ENCODE data around the gene SPECC1L.
"Not testable (repeated sequence)": the region's sequence is repeated elsewhere in the genome, so short reads cannot be mapped to it uniquely, and the experiment has no call there.

Gene SPECC1L

DNA sequence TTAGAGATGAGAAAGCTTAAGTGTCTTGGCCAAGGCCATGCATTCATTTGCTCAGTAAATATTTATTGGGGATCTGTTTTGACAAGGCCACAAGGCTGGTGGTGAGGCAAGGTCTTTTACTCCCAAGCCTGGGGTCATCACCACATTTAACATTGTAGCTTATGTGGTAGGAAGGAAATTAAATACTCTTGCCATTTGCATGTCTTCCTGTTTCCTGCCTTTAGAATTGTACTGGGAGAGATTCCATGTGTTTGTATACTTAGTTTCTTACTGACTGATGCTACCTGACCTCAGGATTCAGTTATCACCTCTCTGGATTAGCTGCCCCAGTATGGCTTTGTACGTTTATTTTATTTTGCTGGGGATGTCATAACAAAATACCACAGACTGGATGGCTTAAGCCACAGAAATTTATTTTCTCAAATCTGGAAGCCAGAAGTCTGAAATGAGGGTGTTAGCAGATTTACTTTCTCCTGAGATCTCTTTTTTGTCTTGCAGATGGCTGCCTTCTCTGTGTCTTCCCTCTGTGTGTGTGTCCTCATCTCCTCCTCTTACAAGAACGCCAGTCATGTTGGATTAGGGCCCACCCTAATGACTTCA is 44.8 kb downstream of the SPECC1L start:
- peaks cover 14 to 24% of the 10 kb centered on the region in 2 experiments for H3K36me3 ChIP-seq (ENCODE audit: control insufficient read depth in 1 of 2, insufficient read depth in 2 of 2, low read length in 2 of 2)
- H2BK5ac ChIP-seq (ENCODE audit: low read depth, low read length, poor library complexity): no peak overlapping the region
- H3K4me3 ChIP-seq (ENCODE audit: low read depth, low read length): no peak overlapping the region
- no peaks in the 10 kb centered on the region for H3K79me1 ChIP-seq (ENCODE audit: low read length)
- no peak overlapping the region for H2AK5ac ChIP-seq (ENCODE audit: low read length)
- no peaks in the 10 kb centered on the region for H3K4me1 ChIP-seq (ENCODE audit: control insufficient read depth in 1 of 2, insufficient read depth in 2 of 2, low read length in 2 of 2)
- no peak overlapping the region for H2BK120ac ChIP-seq (ENCODE audit: insufficient read depth, low read length, poor library complexity)
- no CpG with 5 or more reads among the region's 2 CpGs for WGBS (ENCODE audit: extremely low coverage, insufficient coverage, insufficient read length)
- H3K18ac ChIP-seq (ENCODE audit: low read length): no peak overlapping the region
- H3K4me2 ChIP-seq (ENCODE audit: low read length): no peak overlapping the region
- no peak overlapping the region for H3K9ac ChIP-seq (ENCODE audit: low read length)
- H3K79me2 ChIP-seq (ENCODE audit: control insufficient read depth, insufficient read depth, low read length, poor library complexity): no peaks in the 10 kb centered on the region
- no peak overlapping the region for H4K12ac ChIP-seq (ENCODE audit: low read depth, low read length)
- no peak overlapping the region for H3K23ac ChIP-seq (ENCODE audit: low read length)
- no peak overlapping the region for H3K4ac ChIP-seq (ENCODE audit: low read depth, low read length)
- H4K91ac ChIP-seq (ENCODE audit: low read depth, low read length): no peak overlapping the region
- H3K27ac ChIP-seq (ENCODE audit: low read depth, low read length): no peak overlapping the region
- H3K9me3 ChIP-seq (ENCODE audit: insufficient read depth, low read depth, low read length): no peaks in the 10 kb centered on the region
- no peak overlapping the region for H4K8ac ChIP-seq (ENCODE audit: low read depth, low read length)
- H3K14ac ChIP-seq (ENCODE audit: low read length): no peak overlapping the region
- no peaks in the 10 kb centered on the region for H3K27me3 ChIP-seq (ENCODE audit: insufficient read depth, low read length)
- no peak overlapping the region for H2AFZ ChIP-seq (ENCODE audit: insufficient read depth, low read length, poor library complexity)
- H2BK12ac ChIP-seq (ENCODE audit: low read length): no peak overlapping the region
- DNase-seq: no peak

DNA sequence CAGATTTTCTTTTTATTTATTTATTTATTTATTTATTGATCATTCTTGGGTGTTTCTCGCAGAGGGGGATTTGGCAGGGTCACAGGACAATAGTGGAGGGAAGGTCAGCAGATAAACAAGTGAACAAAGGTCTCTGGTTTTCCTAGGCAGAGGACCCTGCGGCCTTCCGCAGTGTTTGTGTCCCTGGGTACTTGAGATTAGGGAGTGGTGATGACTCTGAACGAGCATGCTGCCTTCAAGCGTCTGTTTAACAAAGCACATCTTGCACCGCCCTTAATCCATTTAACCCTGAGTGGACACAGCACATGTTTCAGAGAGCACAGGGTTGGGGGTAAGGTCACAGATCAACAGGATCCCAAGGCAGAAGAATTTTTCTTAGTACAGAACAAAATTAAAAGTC is 45.6 kb downstream of the SPECC1L start:
- not testable (repeated sequence) for H2BK12ac ChIP-seq (ENCODE audit: low read length); H2AFZ ChIP-seq (ENCODE audit: insufficient read depth, low read length, poor library complexity); H4K12ac ChIP-seq (ENCODE audit: low read depth, low read length); H3K27me3 ChIP-seq (ENCODE audit: insufficient read depth, low read length); H2AK5ac ChIP-seq (ENCODE audit: low read length); H3K27ac ChIP-seq (ENCODE audit: low read depth, low read length); H2BK5ac ChIP-seq (ENCODE audit: low read depth, low read length, poor library complexity); H3K4me3 ChIP-seq (ENCODE audit: low read depth, low read length); H3K4me2 ChIP-seq (ENCODE audit: low read length); H3K9me3 ChIP-seq (ENCODE audit: insufficient read depth, low read depth, low read length); H3K14ac ChIP-seq (ENCODE audit: low read length); H3K4ac ChIP-seq (ENCODE audit: low read depth, low read length); H3K23ac ChIP-seq (ENCODE audit: low read length); H2BK120ac ChIP-seq (ENCODE audit: insufficient read depth, low read length, poor library complexity); H3K4me1 ChIP-seq (ENCODE audit: control insufficient read depth in 1 of 2, insufficient read depth in 2 of 2, low read length in 2 of 2); H3K79me2 ChIP-seq (ENCODE audit: control insufficient read depth, insufficient read depth, low read length, poor library complexity); H4K8ac ChIP-seq (ENCODE audit: low read depth, low read length); H3K18ac ChIP-seq (ENCODE audit: low read length); H3K79me1 ChIP-seq (ENCODE audit: low read length); DNase-seq; H4K91ac ChIP-seq (ENCODE audit: low read depth, low read length); H3K9ac ChIP-seq (ENCODE audit: low read length)
- H3K36me3 ChIP-seq (ENCODE audit: control insufficient read depth in 1 of 2, insufficient read depth in 2 of 2, low read length in 2 of 2): peaks cover 15 to 27% of the 10 kb centered on the region in 2 experiments
- no CpG with 5 or more reads among the region's 6 CpGs for WGBS (ENCODE audit: extremely low coverage, insufficient coverage, insufficient read length)

DNA sequence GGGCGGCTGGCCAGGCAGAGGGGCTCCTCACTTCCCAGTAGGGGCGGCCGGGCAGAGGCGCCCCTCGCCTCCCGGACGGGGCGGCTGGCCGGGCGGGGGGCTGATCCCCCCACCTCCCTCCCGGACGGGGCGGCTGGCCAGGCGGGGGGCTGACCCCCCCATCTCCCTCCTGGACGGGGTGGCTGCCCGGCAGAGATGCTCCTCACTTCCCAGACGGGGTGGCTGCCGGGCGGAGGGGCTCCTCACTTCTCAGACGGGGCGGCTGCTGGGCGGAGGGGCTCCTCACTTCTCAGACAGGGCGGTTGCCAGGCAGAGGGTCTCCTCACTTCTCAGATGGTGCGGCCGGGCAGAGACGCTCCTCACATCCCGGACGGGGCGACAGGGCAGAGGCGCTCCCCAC is 46.9 kb downstream of the SPECC1L start:
- H3K14ac ChIP-seq (ENCODE audit: low read length); H2BK120ac ChIP-seq (ENCODE audit: insufficient read depth, low read length, poor library complexity); H3K79me2 ChIP-seq (ENCODE audit: control insufficient read depth, insufficient read depth, low read length, poor library complexity); H2BK5ac ChIP-seq (ENCODE audit: low read depth, low read length, poor library complexity); H4K91ac ChIP-seq (ENCODE audit: low read depth, low read length); H2AK5ac ChIP-seq (ENCODE audit: low read length); H3K9me3 ChIP-seq (ENCODE audit: insufficient read depth, low read depth, low read length); H4K12ac ChIP-seq (ENCODE audit: low read depth, low read length); H2BK12ac ChIP-seq (ENCODE audit: low read length); H3K79me1 ChIP-seq (ENCODE audit: low read length); H3K27ac ChIP-seq (ENCODE audit: low read depth, low read length); H3K9ac ChIP-seq (ENCODE audit: low read length); H3K4me1 ChIP-seq (ENCODE audit: control insufficient read depth in 1 of 2, insufficient read depth in 2 of 2, low read length in 2 of 2); H4K8ac ChIP-seq (ENCODE audit: low read depth, low read length); H3K4ac ChIP-seq (ENCODE audit: low read depth, low read length); H3K4me3 ChIP-seq (ENCODE audit: low read depth, low read length); H3K18ac ChIP-seq (ENCODE audit: low read length); DNase-seq; H3K23ac ChIP-seq (ENCODE audit: low read length); H3K27me3 ChIP-seq (ENCODE audit: insufficient read depth, low read length); H2AFZ ChIP-seq (ENCODE audit: insufficient read depth, low read length, poor library complexity); H3K4me2 ChIP-seq (ENCODE audit: low read length): not testable (repeated sequence)
- WGBS (ENCODE audit: extremely low coverage, insufficient coverage, insufficient read length): no CpG with 5 or more reads among the region's 30 CpGs
- H3K36me3 ChIP-seq (ENCODE audit: control insufficient read depth in 1 of 2, insufficient read depth in 2 of 2, low read length in 2 of 2): peaks cover 18 to 32% of the 10 kb centered on the region in 2 experiments

DNA sequence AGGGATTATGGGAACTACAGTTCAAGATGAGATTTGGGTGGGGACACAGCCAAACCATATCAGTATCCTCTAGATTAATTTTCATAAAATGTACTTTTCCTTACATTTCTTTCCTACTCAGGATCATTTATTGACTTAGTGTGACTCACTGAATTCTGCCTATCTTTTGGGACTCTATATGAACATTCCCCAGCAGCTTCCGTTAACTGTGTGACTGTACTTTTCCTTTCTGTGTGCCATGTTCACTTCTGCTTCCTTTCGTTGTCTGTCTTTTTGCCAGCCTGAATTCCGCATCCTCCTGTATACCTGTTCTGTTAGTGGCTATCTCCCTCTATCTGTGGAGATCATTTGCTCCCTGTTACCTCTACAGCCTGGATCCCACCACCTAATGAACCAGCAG is 48.8 kb downstream of the SPECC1L start:
- H3K27me3 ChIP-seq (ENCODE audit: insufficient read depth, low read length): no peaks in the 10 kb centered on the region
- H4K91ac ChIP-seq (ENCODE audit: low read depth, low read length): no peak overlapping the region
- no peak overlapping the region for H4K8ac ChIP-seq (ENCODE audit: low read depth, low read length)
- no CpG with 5 or more reads among the region's 3 CpGs for WGBS (ENCODE audit: extremely low coverage, insufficient coverage, insufficient read length)
- no peak overlapping the region for H4K12ac ChIP-seq (ENCODE audit: low read depth, low read length)
- H2AK5ac ChIP-seq (ENCODE audit: low read length): no peak overlapping the region
- no peaks in the 10 kb centered on the region for H3K79me2 ChIP-seq (ENCODE audit: control insufficient read depth, insufficient read depth, low read length, poor library complexity)
- no peak overlapping the region for H2BK5ac ChIP-seq (ENCODE audit: low read depth, low read length, poor library complexity)
- no peaks in the 10 kb centered on the region for H3K4me1 ChIP-seq (ENCODE audit: control insufficient read depth in 1 of 2, insufficient read depth in 2 of 2, low read length in 2 of 2)
- H3K27ac ChIP-seq (ENCODE audit: low read depth, low read length): no peak overlapping the region
- no peak overlapping the region for H2BK12ac ChIP-seq (ENCODE audit: low read length)
- H3K9ac ChIP-seq (ENCODE audit: low read length): no peak overlapping the region
- no peak for DNase-seq
- H2AFZ ChIP-seq (ENCODE audit: insufficient read depth, low read length, poor library complexity): no peak overlapping the region
- H3K18ac ChIP-seq (ENCODE audit: low read length): no peak overlapping the region
- no peaks in the 10 kb centered on the region for H3K79me1 ChIP-seq (ENCODE audit: low read length)
- no peak overlapping the region for H3K4ac ChIP-seq (ENCODE audit: low read depth, low read length)
- H3K9me3 ChIP-seq (ENCODE audit: insufficient read depth, low read depth, low read length): peaks cover 2% of the 10 kb centered on the region
- peaks cover 10 to 28% of the 10 kb centered on the region in 2 experiments for H3K36me3 ChIP-seq (ENCODE audit: control insufficient read depth in 1 of 2, insufficient read depth in 2 of 2, low read length in 2 of 2)
- H3K4me2 ChIP-seq (ENCODE audit: low read length): no peak overlapping the region
- no peak overlapping the region for H2BK120ac ChIP-seq (ENCODE audit: insufficient read depth, low read length, poor library complexity)
- H3K23ac ChIP-seq (ENCODE audit: low read length): no peak overlapping the region
- H3K4me3 ChIP-seq (ENCODE audit: low read depth, low read length): no peak overlapping the region
- H3K14ac ChIP-seq (ENCODE audit: low read length): no peak overlapping the region

Data from trophoblast cell (in vitro differentiated cells and primary cell).